Mononuclear cell (primary cell): ENCODE results near the gene LZTR1. TPM values are rescaled to one million over a fixed set of nuclear protein-coding genes. Genes with fewer than 3 reads are reported as not detected.
"Not testable (repeated sequence)": the region's sequence is repeated elsewhere in the genome, so short reads cannot be mapped to it uniquely, and the experiment has no call there.

Experiments used
- H3K27me3 ChIP-seq: 2 replicates; pipeline ENCODE4 v1.6.0; 2011; ENCODE audit warnings: low read length, control low read depth; ENCODE audit not compliant: insufficient read depth
- H3K4me1 ChIP-seq: 2 replicates; pipeline ENCODE4 v1.5.1; 2011; ENCODE audit warnings: mild to moderate bottlenecking, low read length, control low read depth; ENCODE audit not compliant: insufficient read depth
- H3K4me3 ChIP-seq: 2 replicates; pipeline ENCODE4 v1.5.1; 2011; ENCODE audit warnings: mild to moderate bottlenecking, low read length, moderate library complexity
- H3K9me3 ChIP-seq: 2 replicates; pipeline ENCODE4 v1.5.1; 2011; ENCODE audit warnings: low read depth, mild to moderate bottlenecking, control low read depth, low read length
- total RNA-seq: library from RNA; depleted of rRNA; stranded (reverse); fragments of >200 nt; gene quantifications from one replicate; pipeline ENCODE4 v1.2.3, GENCODE V29; 2012

Gene LZTR1
- 24.8 TPM for total RNA-seq

DNA sequence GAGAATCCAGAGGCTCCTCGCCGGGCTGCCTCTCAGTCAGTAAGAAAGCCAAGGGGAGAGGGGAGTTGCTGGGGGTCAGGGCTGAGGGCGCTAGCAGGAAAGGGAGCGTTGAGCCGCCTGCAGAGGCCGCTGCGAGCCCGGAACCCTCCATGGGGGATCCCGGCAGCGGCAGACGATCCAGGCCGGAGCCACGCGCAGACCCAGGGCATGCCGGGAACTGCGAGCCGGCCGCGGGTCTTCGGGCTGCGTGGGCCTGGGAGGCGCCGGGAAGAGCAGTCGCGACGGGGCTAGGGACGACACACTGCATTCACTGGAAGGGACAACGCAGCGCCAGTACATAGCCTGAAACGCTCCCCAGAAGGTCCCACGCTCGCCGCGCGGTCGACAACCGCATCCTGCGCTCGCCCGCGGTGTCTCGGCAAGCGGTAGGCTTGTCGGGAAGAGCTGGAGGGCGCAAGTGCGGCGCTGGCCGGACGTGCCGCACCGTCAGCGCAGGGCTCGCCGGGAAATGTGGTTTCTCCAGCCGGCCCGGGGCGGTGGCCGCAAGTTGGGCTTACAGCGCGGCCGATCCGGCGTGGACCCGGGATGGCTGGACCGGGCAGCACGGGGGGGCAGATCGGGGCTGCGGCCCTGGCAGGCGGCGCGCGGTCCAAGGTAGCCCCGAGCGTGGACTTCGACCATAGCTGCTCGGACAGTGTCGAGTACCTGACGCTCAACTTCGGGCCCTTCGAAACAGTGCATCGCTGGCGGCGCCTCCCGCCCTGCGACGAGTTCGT, at the start of gene LZTR1:
TSS of gene LZTR1 (plus strand) at position 511 of the 776 bp plus-strand sequence. CDS start at position 586, 75 bp downstream.
- Histone ChIP-seq H3K27me3 (no peaks in the 10 kb centered on the region), H3K9me3 (no peaks in the 10 kb centered on the region), H3K4me1 (peaks cover 30% of the 10 kb centered on the region), H3K4me3 (peak within 1 kb of the TSS; percentile 71)

DNA sequence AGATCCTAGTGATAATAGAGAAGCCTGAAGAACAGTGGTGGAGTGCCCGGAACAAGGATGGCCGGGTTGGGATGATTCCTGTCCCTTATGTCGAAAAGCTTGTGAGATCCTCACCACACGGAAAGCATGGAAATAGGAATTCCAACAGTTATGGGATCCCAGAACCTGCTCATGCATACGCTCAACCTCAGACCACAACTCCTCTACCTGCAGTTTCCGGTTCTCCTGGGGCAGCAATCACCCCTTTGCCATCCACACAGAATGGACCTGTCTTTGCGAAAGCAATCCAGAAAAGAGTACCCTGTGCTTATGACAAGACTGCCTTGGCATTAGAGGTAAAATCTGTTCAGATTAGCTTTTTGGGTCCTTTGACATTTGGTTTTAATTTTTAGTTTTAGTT, 48.2 kb upstream of the LZTR1 start:
- H3K4me3 ChIP-seq, result no peak overlapping the region
- H3K27me3 ChIP-seq, result no peaks in the 10 kb centered on the region
- H3K4me1 ChIP-seq, result peaks cover 20% of the 10 kb centered on the region
- no peaks in the 10 kb centered on the region for H3K9me3 ChIP-seq

DNA sequence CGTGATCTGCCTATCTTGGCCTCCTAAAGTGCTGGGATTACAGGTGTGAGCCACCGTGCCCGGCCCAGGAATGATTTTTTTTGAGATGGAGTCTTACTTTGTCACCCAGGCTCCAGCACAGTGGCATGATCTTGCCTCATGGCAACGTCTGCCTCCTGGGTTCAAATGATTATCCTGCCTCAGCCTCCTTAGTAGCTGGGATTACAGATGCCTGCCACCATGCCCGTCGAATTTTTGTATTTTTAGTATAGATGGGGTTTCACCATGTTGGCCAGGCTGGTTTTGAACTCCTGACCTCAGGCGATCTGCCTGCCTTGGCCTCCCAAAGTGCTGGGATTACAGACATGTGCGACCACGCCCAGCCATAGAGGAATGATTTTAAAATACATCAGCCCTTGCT, 47.0 kb upstream of the LZTR1 start:
- peaks cover 20% of the 10 kb centered on the region for H3K4me1 ChIP-seq
- not testable (repeated sequence) for H3K27me3 ChIP-seq

DNA sequence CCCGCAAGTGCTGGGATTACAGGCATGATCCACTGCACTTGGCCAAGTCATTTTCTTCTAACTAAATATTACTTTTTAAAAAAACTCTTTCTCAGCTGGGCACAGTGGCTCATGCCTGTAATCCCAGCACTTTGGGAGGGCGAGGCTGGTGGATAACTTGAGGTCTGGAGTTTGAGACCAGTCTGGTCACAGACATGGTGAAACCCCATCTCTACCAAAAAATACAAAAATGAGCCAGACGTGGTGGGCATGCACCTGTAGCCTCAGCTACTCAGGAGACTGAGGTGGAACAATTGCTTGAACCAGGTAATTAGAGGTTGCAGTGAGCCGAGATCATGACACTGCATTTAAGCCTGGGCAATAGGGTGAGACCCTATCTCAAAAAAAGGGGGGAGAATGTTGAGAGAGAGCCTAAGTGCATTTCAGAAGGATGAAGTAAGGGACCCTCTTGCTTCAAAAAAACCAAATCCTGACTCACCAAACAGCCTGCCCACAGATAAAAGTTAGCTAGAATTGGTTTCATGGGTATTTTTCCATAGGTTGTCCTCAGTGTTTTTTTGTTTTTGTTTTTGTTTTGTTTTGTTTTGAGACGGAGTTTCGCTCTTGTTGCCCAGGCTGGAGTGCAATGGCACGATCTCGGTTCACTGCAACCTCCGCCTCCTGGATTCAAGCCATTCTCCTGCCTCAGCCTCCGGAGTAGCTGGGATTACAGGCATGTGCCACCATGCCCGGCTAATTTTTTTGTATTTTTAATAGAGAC, 46.1 kb upstream of the LZTR1 start:
- not testable (repeated sequence) for H3K27me3 ChIP-seq, H3K4me3 ChIP-seq, H3K9me3 ChIP-seq
- peaks cover 23% of the 10 kb centered on the region for H3K4me1 ChIP-seq

More for the DNA sequence above, 47.0 kb upstream of the LZTR1 start:
- not testable (repeated sequence) for H3K9me3 ChIP-seq, H3K4me3 ChIP-seq

DNA sequence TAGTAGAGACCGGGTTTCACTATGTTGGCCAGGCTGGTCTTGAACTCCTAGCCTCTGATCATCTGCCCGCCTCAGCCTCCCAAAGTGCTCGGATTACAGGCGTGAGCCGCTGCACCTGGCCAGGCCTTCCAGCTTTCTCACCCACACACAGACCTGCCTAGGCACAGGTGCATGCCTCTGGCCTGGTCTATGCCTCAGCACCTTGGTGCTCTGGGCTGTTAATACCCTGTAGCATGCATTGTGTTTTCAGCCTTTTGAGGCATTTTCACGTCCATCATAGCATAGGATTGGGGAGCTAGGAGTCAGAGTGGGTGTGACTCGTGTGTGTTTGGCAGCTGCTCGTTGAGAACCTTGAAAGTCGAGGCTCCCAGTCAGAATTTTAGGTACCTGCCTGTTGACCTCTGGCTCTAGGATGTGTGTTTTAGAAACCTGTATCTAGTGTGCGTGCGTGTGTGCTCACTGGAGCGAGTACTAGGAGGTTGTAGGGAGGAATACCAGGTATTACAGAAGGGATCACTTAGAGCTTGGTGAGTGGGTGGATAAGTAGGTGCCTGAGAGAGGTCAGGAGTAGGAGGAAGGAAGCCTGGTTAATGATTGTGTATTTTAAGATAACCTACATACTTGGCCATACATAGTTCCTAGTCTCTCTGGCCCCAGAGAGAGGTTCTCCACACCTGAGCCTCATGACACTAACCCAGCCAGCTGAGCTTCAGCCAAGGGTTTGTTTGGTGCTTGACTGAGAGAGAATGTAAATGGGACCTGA, 44.9 kb upstream of the LZTR1 start:
- Histone ChIP-seq H3K9me3 (no peaks in the 10 kb centered on the region), H3K4me3 (no peak overlapping the region), H3K4me1 (peaks cover 26% of the 10 kb centered on the region), H3K27me3 (no peaks in the 10 kb centered on the region)

DNA sequence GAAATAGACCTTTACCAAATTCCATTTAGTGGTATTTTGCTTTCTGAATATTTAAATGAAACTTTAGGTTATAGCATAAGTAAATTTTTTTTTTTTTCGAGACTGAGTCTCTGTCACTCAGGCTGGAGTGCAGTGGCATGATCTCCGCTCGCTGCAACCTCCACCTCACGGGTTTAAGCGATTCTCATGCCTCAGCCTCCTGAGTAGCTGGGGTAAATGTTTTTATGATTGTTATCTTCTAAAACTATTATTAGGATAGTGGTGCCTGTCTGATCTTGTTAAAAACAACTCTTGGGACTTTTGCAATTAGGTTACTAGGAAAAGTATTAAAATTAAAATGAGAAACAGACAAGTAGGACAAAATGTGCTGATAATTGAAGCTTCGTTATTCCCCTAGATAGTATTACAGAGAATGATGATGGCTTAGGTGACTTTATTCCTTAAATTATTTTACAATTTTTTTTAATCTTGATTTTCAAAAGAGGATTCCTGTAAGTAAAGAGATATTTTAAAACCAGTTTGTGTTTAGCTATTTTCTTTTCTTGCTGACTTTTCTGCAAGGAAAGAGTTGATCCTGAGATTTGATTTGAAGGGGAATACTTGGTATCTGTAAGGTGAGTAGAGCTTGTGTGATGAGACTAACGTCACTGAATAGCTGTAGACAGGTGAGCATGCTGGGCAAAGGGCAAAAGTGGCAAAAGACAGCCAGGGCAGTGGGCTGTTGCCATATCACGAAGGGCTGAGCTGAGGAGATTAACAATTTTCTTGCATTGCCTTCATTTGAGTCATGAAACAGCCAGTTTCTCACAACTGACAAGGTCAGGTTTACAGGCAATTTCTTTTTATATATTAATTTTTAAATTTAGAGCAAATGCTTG, 44.1 kb upstream of the LZTR1 start:
- Histone ChIP-seq H3K4me3 (no peak overlapping the region), H3K4me1 (peaks cover 29% of the 10 kb centered on the region), H3K9me3 (no peaks in the 10 kb centered on the region), H3K27me3 (no peaks in the 10 kb centered on the region)

DNA sequence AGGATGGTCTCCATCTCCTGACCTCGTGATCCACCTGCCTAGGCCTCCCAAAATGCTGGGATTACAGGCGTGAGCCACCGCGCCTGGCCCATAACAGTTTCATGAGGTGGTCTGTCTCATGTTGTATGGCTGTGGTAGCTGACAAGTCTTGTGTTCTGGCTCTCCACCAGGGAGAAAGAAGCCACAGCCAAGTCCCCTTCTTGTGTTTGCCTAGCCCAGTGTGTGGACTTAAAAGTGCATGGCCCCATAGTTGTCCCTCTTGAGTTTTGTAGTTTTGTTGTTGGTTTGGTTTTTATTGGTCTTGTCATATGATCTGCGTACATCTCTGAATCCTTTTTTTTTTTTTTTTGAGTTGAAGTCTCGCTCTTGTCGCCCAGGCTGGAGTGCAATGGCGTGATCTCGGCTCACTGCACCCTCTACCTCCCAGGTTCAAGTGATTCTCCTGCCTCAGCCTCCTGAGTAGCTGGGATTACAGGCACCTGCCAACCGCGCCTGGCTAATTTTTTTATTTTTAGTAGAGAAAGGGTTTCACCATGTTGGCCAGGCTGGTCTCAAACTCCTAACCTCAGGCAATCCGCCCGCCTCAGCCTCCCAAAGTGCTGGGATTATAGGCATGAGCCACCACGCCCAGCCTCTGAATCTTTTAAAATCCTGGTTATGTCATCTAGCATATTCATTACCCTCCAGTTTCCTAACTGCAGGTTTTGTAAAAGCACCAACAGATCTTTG, 42.5 kb upstream of the LZTR1 start:
- not testable (repeated sequence) for H3K9me3 ChIP-seq, H3K4me3 ChIP-seq, H3K27me3 ChIP-seq
- peaks cover 35% of the 10 kb centered on the region for H3K4me1 ChIP-seq

DNA sequence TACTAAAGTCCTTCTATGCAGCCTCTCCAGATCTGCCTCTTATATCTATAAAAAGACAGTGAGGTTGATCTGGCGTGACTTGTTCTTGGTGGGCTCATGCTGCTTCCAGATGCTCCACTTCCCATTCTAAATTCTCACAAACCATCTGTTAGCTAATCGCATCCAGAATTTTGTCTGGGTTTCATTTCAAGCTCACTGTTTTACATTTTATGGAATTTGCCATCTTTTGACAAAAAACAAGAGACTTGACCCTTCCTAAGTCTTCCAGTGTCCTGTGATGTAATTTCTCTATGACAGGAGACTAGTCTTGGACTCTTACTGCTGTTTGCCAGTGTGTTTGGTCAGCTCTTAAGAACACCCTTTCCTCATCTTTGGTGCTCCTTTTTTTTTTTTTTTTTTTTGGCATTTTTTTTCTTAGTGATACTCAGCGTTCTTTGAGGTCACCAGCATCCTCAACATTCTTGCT, 41.9 kb upstream of the LZTR1 start:
- no peak overlapping the region for H3K4me3 ChIP-seq
- no peaks in the 10 kb centered on the region for H3K27me3 ChIP-seq
- peaks cover 38% of the 10 kb centered on the region for H3K4me1 ChIP-seq
- H3K9me3 ChIP-seq, result no peaks in the 10 kb centered on the region

DNA sequence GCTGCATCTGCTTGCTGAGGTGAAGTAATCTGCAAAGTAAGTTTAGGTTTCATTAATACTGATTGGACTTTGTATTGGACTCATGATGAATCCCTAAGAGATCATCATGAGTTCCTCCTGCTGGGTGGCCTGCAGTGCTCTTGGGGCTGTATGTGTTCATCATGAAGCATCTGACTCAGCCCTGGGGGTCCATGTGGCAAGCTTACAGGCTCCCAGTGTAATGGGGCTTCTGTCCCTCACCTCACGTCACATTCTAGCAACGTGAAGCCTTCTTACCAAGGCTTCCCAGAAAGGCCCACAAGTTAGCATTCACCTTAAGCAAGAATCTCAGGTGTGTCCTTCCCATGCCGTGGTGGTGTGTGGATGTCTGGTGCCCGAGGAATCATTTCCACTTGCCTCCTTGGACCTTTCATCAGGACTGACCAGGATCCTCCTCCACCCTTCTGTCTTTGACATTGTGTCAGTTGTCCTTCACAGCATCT, 41.2 kb upstream of the LZTR1 start:
- Histone ChIP-seq H3K27me3 (no peaks in the 10 kb centered on the region), H3K4me1 (peaks cover 38% of the 10 kb centered on the region), H3K4me3 (no peak overlapping the region), H3K9me3 (no peaks in the 10 kb centered on the region)

DNA sequence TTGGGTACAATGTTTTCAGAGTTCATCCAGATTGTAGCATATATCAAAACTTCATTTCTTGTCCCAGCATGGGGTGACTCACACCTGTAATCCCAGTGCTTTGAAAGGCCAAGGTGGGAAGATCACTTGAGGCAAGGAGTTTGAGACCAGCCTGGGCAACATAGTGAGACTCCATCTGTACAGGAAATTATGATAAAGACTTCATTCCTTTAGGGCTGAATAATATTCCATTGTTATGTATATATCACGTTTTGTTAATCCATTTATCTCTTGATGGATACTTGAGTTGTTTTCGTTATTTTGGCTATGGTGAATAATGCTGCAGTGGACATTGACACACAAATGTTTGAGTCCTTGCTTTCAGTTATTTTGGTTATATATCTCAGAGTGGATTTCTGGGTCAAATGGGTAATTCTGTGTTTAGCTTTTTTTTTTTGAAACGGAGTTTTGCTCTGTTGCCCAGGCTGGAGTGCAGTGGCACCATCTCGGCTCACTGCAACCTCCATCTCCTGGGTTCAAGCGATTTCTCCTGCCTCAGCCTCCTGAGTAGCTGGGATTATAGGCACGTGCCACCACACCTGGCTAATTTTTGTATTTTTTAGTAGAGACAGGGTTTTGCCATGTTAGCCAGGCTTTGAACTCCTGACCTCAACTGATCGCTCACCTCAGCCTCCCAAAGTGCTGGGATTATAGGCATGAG, 39.7 kb upstream of the LZTR1 start:
- not testable (repeated sequence) for H3K4me3 ChIP-seq, H3K27me3 ChIP-seq, H3K9me3 ChIP-seq
- peaks cover 30% of the 10 kb centered on the region for H3K4me1 ChIP-seq

DNA sequence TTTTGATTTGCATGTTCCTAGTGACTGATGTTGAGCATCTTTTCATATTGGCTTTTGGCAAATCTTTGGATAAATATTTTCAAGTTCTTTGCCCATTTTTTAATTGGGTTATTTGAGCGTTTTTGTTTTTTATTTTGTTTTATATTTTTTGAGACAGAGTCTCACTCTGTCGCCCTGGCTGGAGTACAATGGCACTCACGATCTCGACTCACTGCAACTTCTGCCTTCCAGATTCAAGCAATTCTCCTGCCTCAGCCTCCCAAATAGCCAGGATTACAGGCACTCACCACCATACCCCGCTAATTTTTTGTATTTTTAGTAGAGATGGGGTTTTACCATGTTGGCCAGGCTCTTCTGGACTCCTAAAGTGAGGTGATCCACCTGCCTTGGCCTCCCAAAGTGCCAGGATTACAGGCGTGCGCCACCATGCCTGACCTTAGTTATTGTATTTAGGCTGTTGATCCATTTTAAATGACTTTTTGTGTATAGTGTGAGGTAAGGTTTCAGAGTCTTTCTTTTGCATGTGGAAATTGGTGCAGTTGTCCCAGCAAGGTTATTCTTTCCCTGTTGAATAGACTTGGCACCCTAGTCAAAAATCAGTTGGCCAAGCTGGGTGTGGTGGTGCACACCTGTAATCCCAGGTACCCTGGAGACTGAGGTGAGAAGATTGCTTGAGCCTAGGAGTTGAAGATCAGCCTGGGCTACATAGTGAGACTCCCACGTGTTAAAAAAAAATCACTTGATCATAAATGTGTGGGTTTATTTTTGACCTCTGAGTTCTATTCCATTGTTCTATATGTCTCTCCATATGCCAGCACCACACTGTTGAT, 38.8 kb upstream of the LZTR1 start:
- H3K4me3 ChIP-seq, result no peak overlapping the region
- H3K9me3 ChIP-seq, result no peaks in the 10 kb centered on the region
- H3K4me1 ChIP-seq, result peaks cover 25% of the 10 kb centered on the region
- no peaks in the 10 kb centered on the region for H3K27me3 ChIP-seq

DNA sequence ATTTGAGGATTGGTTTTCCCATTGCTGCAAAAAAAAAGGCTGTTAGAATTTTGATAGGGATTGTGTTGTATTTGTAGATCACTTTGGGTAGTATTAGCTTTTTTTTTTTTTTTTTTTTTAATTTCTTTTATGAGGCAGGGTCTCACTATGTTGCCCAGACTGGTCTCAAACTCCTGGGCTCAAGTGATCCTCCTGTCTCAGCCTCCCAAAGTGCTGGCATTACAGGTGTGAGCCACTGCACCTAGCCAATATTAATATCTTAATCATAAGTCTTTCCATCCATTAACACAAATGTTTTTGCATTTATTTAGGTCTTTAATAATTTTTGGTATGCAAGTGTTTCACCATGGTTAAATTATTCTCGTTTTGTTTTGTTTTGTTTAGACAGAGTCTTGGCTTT, 38.1 kb upstream of the LZTR1 start:
- no peak overlapping the region for H3K4me3 ChIP-seq
- no peaks in the 10 kb centered on the region for H3K9me3 ChIP-seq
- H3K27me3 ChIP-seq, result no peaks in the 10 kb centered on the region
- H3K4me1 ChIP-seq, result peaks cover 25% of the 10 kb centered on the region

DNA sequence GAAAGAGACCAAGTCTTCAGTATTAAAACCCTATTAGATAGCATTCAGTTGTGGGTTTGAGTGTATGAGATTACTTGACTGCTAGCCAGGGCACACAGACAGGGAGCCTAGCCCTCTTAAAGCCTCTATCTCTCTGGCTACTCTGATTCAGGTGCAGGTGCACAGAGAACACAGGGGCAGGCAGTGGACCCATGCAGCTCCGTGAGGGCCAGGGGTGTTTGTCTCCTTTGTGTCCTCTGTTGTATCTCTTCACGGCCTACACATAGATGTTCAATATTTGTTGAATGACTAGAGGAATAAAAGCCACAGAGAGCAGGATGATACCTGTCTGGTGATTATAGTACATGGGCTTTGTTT, 36.5 kb upstream of the LZTR1 start:
- Histone ChIP-seq H3K4me1 (peaks cover 30% of the 10 kb centered on the region), H3K4me3 (no peak overlapping the region), H3K9me3 (no peaks in the 10 kb centered on the region), H3K27me3 (no peaks in the 10 kb centered on the region)
